A549 (cell line): ENCODE results near the gene TEX101. TPM values are rescaled to one million over a fixed set of nuclear protein-coding genes. Genes with fewer than 3 reads are reported as not detected.

ENCODE experiments used
- ATAC-seq, 2 experiments: fragments of 200-7000 bp in 1 of 2; fragments of >200 bp in 1 of 2; cut with Nextera tagmentation in 1 of 2; cut with Tn5 transposase in 1 of 2; 3 replicates each; pipeline versions ENCODE4 v1.8.0 to v1.9.1; 2018 to 2020; ENCODE audit warnings: mild to moderate bottlenecking in 1 of 2, moderate library complexity in 1 of 2
- CTCF ChIA-PET: fragments of 300-600 bp; sonication (Branson Sonifier 250); formaldehyde crosslinking; extraction: SDS; loops from one replicate; lab custom pipeline; 2021; ENCODE audit warnings: antibody characterized with exemption, inconsistent platforms; lab: Yijun Ruan, JAX
- POLR2A ChIA-PET: fragments of 350-600 bp; formaldehyde crosslinking; extraction: SDS; loops from one replicate; lab custom pipeline; 2021; ENCODE audit warnings: antibody characterized with exemption, inconsistent platforms; lab: Yijun Ruan, JAX
- DNase-seq, 2 experiments: peaks; one replicate each; pipeline versions ENCODE4 v3.0.0 to v3.0.0-alpha.2; 2011 to 2016; ENCODE audit warnings: low read depth in 1 of 2, low spot score in 1 of 2
- FAIRE-seq: peaks from 2 replicates; lab custom pipeline; 2011; peaks lifted over from hg19 to GRCh38; lab: Jason Lieb, UNC
- H3K27ac ChIP-seq, 2 experiments: fragments of >200 bp; sonication (Bioruptor Twin); formaldehyde crosslinking; 3 replicates each; pipeline ENCODE4 v1.5.1; 2016 to 2017
- H3K4me1 ChIP-seq: fragments of >200 bp; sonication (Bioruptor Twin); formaldehyde crosslinking; 3 replicates; pipeline ENCODE4 v1.6.1; 2016
- H3K4me2 ChIP-seq: fragments of >200 bp; sonication (Bioruptor Twin); formaldehyde crosslinking; 3 replicates; pipeline ENCODE4 v1.6.1; 2016
- H3K4me3 ChIP-seq: fragments of >200 bp; sonication (Bioruptor Twin); formaldehyde crosslinking; 3 replicates; pipeline ENCODE4 v1.5.1; 2016
- H3K9me3 ChIP-seq: fragments of >200 bp; sonication (Bioruptor Twin); formaldehyde crosslinking; 3 replicates; pipeline ENCODE4 v1.6.1; 2016
- BHLHE40 ChIP-seq: IDR thresholded peaks from 2 replicates; pipeline ENCODE4 v1.6.1; 2012; ENCODE audit warnings: low read depth, low read length, inconsistent platforms
- CBX2 ChIP-seq: fragments of 200-600 bp; sonication (generic); IDR thresholded peaks from 2 replicates; pipeline ENCODE4 v1.6.1; 2016; ENCODE audit warnings: low read depth, mild to moderate bottlenecking, borderline replicate concordance
- CBX8 ChIP-seq: fragments of 200-600 bp; sonication (generic); IDR thresholded peaks from 2 replicates; pipeline ENCODE4 v1.6.1; 2016
- CHD4 ChIP-seq: fragments of 200-600 bp; sonication (generic); IDR thresholded peaks from 2 replicates; pipeline ENCODE4 v1.6.1; 2016; ENCODE audit warnings: antibody characterized with exemption, mild to moderate bottlenecking, borderline replicate concordance
- FOSL2 ChIP-seq, 2 experiments: fragments of 450-650 bp in 1 of 2; fragments of >200 bp in 1 of 2; sonication (Bioruptor Twin) in 1 of 2; formaldehyde crosslinking; IDR thresholded peaks; 2 replicates each; pipeline versions ENCODE4 v1.5.0 to v1.6.1; 2016 to 2020; ENCODE audit warnings: mild to moderate bottlenecking in 1 of 2, moderate library complexity in 1 of 2
- FOXS1 ChIP-seq: fragments of 250-450 bp; sonication (Bioruptor Pico); IDR thresholded peaks from 2 replicates; pipeline ENCODE4 v1.5.0; 2020; ENCODE audit warnings: mild to moderate bottlenecking, moderate library complexity
- GATA3 ChIP-seq: IDR thresholded peaks from 2 replicates; pipeline ENCODE4 v1.6.1; 2012; ENCODE audit warnings: borderline replicate concordance
- HOXB13 ChIP-seq: fragments of 250-450 bp; sonication (Bioruptor Pico); IDR thresholded peaks from 2 replicates; pipeline ENCODE4 v1.5.0; 2020; ENCODE audit warnings: low read depth, mild to moderate bottlenecking, moderate library complexity
- HOXB5 ChIP-seq: fragments of 250-450 bp; sonication (Bioruptor Pico); IDR thresholded peaks from 2 replicates; pipeline ENCODE4 v1.5.0; 2020; ENCODE audit warnings: mild to moderate bottlenecking, moderate library complexity
- JUN ChIP-seq, 2 experiments: fragments of >200 bp; sonication (Bioruptor Twin); formaldehyde crosslinking; IDR thresholded peaks; 2 replicates in 1 of 2; 3 replicates in 1 of 2; pipeline ENCODE4 v1.6.1; 2016 to 2017
- JUNB ChIP-seq: fragments of >200 bp; sonication (Bioruptor Twin); formaldehyde crosslinking; IDR thresholded peaks from 2 replicates; pipeline ENCODE4 v1.6.1; 2016
- KDM1A ChIP-seq: fragments of 200-600 bp; sonication (generic); IDR thresholded peaks from 2 replicates; pipeline ENCODE4 v1.6.1; 2016; ENCODE audit warnings: low read depth, mild to moderate bottlenecking
- MYC ChIP-seq: IDR thresholded peaks from 2 replicates; pipeline ENCODE4 v1.6.1; 2012; ENCODE audit warnings: mild to moderate bottlenecking, inconsistent platforms, low read length, improper control_type of control experiment, borderline replicate concordance
- NPAS2 ChIP-seq: fragments of 250-450 bp; sonication (Bioruptor Pico); IDR thresholded peaks from 2 replicates; pipeline ENCODE4 v1.8.0; 2022; ENCODE audit warnings: mild to moderate bottlenecking, moderate library complexity, borderline replicate concordance
- NR3C1 ChIP-seq: fragments of >200 bp; sonication (Bioruptor Twin); formaldehyde crosslinking; IDR thresholded peaks from 3 replicates; pipeline ENCODE4 v1.6.1; 2017
- PHF8 ChIP-seq: fragments of 200-600 bp; sonication (generic); IDR thresholded peaks from 2 replicates; pipeline ENCODE4 v1.6.1; 2016; ENCODE audit warnings: low read depth, mild to moderate bottlenecking, antibody characterized with exemption, moderate library complexity, borderline replicate concordance
- RARB ChIP-seq: fragments of 250-450 bp; sonication (Bioruptor Pico); IDR thresholded peaks from 2 replicates; pipeline ENCODE4 v1.8.0; 2021; ENCODE audit warnings: mild to moderate bottlenecking, moderate library complexity
- RCOR1 ChIP-seq: fragments of 150-350 bp; IDR thresholded peaks from 2 replicates; pipeline ENCODE4 v1.6.1; 2014; ENCODE audit warnings: antibody characterized with exemption, low read length, low read depth
- RFX5 ChIP-seq: fragments of 450-650 bp; IDR thresholded peaks from 2 replicates; pipeline ENCODE4 v1.7.1; 2014; ENCODE audit warnings: antibody characterized with exemption, mild to moderate bottlenecking, moderate library complexity
- RNF2 ChIP-seq: fragments of 200-600 bp; sonication (generic); IDR thresholded peaks from 2 replicates; pipeline ENCODE4 v1.6.1; 2016; ENCODE audit warnings: low read depth, mild to moderate bottlenecking, antibody characterized with exemption, moderate library complexity, borderline replicate concordance
- SMC3 ChIP-seq: fragments of >200 bp; sonication (Bioruptor Twin); formaldehyde crosslinking; IDR thresholded peaks from 3 replicates; pipeline ENCODE4 v1.6.1; 2018; ENCODE audit warnings: inconsistent platforms
- ZC3H11A ChIP-seq: fragments of 450-650 bp; IDR thresholded peaks from 2 replicates; pipeline ENCODE4 v1.6.1; 2014; ENCODE audit warnings: antibody characterized with exemption, mild to moderate bottlenecking
- ZFP36 ChIP-seq: fragments of 450-650 bp; IDR thresholded peaks from 2 replicates; pipeline ENCODE4 v1.6.1; 2014; ENCODE audit warnings: borderline replicate concordance; ENCODE audit not compliant: partially characterized antibody
- WGBS: methylation state at CpG from one replicate; pipeline ENCODE4 v1.1.6; 2017; ENCODE audit errors: missing lambda C conversion rate; 5-methylcytosine and 5-hydroxymethylcytosine counted together
- polyA plus RNA-seq, 4 experiments: library from polyadenylated mRNA; depleted of rRNA in 3 of 4; stranded (reverse); fragments of >200 nt; fragmentation: RNase III in 1 of 4; extraction: RNeasy Plus Mini Kit Qiagen cat#74134 plus additional on column Dnase treatment in 1 of 4; gene quantifications; 2 replicates in 3 of 4; 3 replicates in 1 of 4; pipeline ENCODE4 v1.2.3, GENCODE V29; 2011 to 2017
- TF ChIP-seq, protein P1 (sequence below): IDR thresholded peaks from 2 replicates; pipeline ENCODE4 v1.6.1; 2012; ENCODE audit warnings: low read depth, borderline replicate concordance
- TF ChIP-seq, protein P2 (sequence below): IDR thresholded peaks from 2 replicates; pipeline ENCODE4 v1.6.1; 2012
- TF ChIP-seq, protein P3 (sequence below): fragments of >200 bp; sonication (Bioruptor Twin); formaldehyde crosslinking; IDR thresholded peaks from 2 replicates; pipeline ENCODE4 v1.6.1; 2016
- TF ChIP-seq, protein P4 (sequence below): fragments of 450-650 bp; IDR thresholded peaks from 2 replicates; pipeline ENCODE4 v1.6.1; 2014; ENCODE audit warnings: antibody characterized with exemption

The TEX101 gene
- polyA plus RNA-seq, 2 of the 4 experiments (the other 2 are of a cell fraction) = not detected

DNA sequence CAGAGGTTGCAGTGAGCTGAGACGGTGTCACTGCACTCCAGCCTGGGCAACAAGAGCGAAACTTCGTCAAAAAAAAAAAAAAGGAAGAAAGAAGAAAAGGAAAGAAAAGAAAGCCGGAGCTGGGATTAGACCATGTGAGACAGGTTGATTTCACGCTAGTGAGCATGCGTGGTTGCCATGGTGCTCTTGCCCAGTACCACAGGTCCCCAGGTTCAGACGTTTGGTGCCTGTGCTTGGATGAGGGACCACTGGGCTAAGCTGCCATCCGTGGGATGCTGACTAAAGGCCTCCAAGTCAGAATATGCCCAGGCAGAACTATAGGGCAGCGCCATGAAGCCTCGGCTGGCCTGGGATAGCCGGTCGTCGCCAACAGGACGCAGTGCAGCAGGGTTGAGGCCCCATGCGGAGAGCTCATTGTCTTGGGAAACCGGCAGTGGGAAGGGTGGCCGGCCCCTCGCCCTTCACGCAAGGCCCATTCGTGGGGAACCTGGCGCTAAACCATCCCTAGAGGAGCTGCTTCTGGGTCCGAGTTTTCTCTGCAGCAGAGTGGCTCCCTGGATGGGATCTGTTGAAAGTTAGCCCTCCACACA lies 7.2 kb upstream of the TEX101 start:
- no peak for FAIRE-seq
- no peak for ATAC-seq
- 81% methylated on average over 22 of the region's 22 CpGs for WGBS
- Histone ChIP-seq H3K4me1 (no peaks in the 10 kb centered on the region), H3K27ac (no peak overlapping the region), H3K4me2 (no peak overlapping the region), H3K9me3 (no peaks in the 10 kb centered on the region)
- no peak for DNase-seq
- POLR2A ChIA-PET = no interaction called here
- CTCF ChIA-PET = interaction anchor here (0.6 to 1.5 kb wide), 3 partner anchors 18 to 40 kb away, joined by 3 read pairs; no protein-coding TSS in a partner anchor
- TF ChIP-seq RNF2 (no peak), CBX8 (no peak), ZFP36 (no peak), NPAS2 (CRISPR knock-in tag) (no peak), FOSL2 (IDR thresholded peaks at IDR 0.05) (no peak), FOSL2 (CRISPR knock-in tag; IDR thresholded peaks at IDR 0.05) (no peak), JUN (IDR thresholded peaks at IDR 0.05) (no peak), SMC3 (no peak), CBX2 (no peak), KDM1A (no peak), GATA3 (no peak), HOXB13 (no peak), HOXB5 (CRISPR knock-in tag) (no peak), PHF8 (no peak), NR3C1 (no peak), JUNB (no peak), RARB (CRISPR knock-in tag) (no peak), BHLHE40 (no peak), ZC3H11A (no peak)
- TF ChIP-seq, protein P1, sequence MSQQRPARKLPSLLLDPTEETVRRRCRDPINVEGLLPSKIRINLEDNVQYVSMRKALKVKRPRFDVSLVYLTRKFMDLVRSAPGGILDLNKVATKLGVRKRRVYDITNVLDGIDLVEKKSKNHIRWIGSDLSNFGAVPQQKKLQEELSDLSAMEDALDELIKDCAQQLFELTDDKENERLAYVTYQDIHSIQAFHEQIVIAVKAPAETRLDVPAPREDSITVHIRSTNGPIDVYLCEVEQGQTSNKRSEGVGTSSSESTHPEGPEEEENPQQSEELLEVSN = no peak
- TF ChIP-seq, protein P2, sequence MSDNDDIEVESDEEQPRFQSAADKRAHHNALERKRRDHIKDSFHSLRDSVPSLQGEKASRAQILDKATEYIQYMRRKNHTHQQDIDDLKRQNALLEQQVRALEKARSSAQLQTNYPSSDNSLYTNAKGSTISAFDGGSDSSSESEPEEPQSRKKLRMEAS = no peak
- TF ChIP-seq, all 56 proteins: peak for 0
- no peak overlapping the region for H3K4me3 ChIP-seq

DNA sequence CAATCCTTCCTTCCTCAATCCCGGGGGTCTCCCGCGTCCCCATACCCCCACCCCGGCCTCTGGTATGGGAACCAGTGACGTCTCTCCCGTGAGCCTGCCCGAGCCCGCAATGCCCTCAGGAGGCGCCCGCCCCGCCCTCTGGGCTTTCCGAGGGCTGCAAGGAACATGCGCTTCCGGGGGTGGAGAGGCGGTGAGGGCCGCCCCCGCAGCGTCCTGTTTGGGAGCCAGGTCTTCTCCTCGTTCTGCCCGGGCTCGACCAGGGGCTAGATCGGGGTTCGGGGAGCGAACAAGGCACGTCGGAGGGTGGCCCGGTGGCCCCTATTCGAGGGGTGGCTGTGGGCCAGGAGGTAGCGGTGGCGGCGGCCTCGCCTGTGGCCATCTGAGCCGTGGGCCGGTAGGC lies 6.6 kb upstream of the TEX101 start:
- Histone ChIP-seq H3K9me3 (no peaks in the 10 kb centered on the region), H3K27ac (no peak overlapping the region), H3K4me3 (no peak overlapping the region), H3K4me1 (no peaks in the 10 kb centered on the region), H3K4me2 (no peak overlapping the region)
- FAIRE-seq = no peak
- ChIA-PET POLR2A (no interaction called here), CTCF (interaction anchor here (0.7 kb wide), 1 partner anchor 17 kb away, joined by 3 read pairs; no protein-coding TSS in a partner anchor)
- TF ChIP-seq CHD4 (no peak), RCOR1 (no peak), PHF8 (no peak), CBX2 (no peak), CBX8 (no peak), KDM1A (no peak), MYC (no peak), ZC3H11A (no peak), RFX5 (no peak), FOXS1 (CRISPR knock-in tag) (no peak)
- TF ChIP-seq, protein P3, sequence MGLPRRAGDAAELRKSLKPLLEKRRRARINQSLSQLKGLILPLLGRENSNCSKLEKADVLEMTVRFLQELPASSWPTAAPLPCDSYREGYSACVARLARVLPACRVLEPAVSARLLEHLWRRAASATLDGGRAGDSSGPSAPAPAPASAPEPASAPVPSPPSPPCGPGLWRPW = no peak
- TF ChIP-seq, protein P4, sequence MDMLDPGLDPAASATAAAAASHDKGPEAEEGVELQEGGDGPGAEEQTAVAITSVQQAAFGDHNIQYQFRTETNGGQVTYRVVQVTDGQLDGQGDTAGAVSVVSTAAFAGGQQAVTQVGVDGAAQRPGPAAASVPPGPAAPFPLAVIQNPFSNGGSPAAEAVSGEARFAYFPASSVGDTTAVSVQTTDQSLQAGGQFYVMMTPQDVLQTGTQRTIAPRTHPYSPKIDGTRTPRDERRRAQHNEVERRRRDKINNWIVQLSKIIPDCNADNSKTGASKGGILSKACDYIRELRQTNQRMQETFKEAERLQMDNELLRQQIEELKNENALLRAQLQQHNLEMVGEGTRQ = no peak
- 78% methylated on average over 14 of the region's 34 CpGs for WGBS
- ATAC-seq = no peak
- no peak for DNase-seq
